Posterior cingulate gyrus (tissue), 11 donors: ENCODE measurements around the gene CCDC159.
A peak's percentile ranks its signal among the peaks of the same experiment; 100 is the strongest.
"Not testable (repeated sequence)": the region's sequence is repeated elsewhere in the genome, so short reads cannot be mapped to it uniquely, and the experiment has no call there.

Experiments
- DNase-seq, 10 donors: peaks; one replicate each; pipeline versions ENCODE4 v3.0.0 to v3.0.0-alpha.2; 2020 to 2021; ENCODE audit warnings: mixed read lengths in 3 of 10
- intact Hi-C: fragments of 100-400 bp; cut with DNase I; formaldehyde crosslinking; loops from one replicate; pipeline ENCODE4 v1.15.1; 2023

The CCDC159 gene

DNA sequence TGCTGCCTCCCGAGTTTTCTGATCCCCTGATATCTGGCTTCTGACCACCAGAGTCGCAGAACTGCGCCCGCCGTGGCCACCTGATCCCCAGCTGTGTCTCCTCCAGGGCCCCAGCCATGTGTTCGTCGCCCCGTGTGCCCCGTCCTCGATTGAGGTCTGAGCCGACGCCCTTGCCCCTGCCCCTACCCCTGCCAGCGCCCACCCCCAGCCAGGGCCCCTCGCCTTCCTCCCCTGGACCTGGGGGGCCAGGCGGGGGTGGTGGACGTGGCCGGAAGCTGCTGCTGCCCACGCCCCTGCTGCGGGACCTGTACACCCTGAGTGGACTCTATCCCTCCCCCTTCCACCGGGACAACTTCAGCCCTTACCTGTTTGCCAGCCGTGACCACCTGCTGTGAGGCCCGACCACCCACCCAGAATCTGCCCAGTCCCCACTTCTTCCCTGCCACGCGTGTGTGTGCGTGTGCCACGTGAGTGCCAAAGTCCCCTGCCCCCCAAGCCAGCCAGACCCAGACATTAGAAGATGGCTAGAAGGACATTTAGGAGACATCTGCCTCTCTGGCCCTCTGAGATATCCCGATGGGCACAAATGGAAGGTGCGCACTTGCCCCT, 18.1 kb downstream of the CCDC159 start:
- intact Hi-C loops: no loop called here

DNA sequence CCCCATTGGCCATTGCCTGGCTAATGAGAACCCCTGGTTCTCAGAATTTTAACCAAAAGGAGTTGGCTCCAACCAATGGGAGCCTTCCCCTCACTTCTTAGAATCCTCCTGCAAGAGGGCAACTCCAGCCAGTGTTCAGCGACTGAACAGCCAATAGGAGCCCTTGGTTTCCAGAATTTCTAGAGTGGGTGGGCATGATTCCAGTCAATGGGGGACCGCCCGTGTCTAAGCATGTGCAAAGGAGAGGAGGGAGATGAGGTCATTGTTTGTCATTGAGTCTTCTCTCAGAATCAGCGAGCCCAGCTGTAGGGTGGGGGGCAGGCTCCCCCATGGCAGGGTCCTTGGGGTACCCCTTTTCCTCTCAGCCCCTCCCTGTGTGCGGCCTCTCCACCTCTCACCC, 18.6 kb downstream of the CCDC159 start:
- peak in 2 of 10 donors; percentile 31 to 48 for DNase-seq
- intact Hi-C loops: no loop called here

More for the DNA sequence above, 18.1 kb downstream of the CCDC159 start:
- DNase-seq: no peak

DNA sequence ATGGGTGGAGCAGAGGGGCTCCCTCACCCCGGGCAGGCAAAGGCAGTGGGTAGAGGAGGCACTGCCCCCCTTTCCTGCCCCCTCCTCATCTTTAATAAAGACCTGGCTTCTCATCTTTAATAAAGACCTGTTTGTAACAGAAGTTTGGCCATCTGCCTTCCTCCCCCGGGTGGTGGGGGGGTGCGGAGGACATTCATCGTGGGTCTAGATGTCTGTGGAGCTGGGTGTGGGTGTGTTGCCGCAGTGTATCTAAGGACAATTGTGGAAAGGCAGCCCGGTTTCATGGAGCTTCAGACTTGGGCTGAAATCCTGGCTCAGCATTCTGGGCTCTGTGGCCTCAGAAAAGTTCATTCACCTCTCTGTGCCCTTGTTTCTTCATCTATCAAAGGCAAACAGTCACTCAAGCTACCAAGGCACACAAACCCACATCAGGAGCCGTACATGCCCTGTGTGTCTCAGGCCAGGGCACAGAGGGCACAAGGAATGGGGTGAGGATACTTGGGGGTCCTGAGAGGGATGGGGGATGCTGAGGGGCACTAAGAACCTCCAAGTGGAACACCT, 19.3 kb downstream of the CCDC159 start:
- intact Hi-C loops: no loop called here
- peak in 1 of 10 donors; percentile 88 for DNase-seq

DNA sequence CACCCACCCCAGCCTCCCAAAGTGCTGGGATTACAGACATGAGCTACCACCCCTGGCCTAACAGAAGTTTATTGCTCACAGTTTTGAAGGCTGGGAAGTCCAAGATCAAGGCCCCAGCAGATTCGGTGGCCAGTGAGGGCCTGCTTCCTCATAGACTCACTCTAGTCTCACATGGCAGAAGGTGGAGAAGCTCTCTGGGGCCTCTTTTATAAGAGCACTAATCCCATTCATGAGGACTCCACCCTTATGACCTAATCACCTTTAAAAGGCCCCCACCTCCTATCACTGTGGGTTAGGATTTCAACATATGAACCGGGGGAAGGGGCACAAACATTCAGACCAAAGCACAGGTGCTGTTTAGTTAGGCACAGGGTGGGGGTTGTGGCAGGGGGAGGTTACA, 21.2 kb downstream of the CCDC159 start:
- DNase-seq: no peak
- intact Hi-C loops: no loop called here

DNA sequence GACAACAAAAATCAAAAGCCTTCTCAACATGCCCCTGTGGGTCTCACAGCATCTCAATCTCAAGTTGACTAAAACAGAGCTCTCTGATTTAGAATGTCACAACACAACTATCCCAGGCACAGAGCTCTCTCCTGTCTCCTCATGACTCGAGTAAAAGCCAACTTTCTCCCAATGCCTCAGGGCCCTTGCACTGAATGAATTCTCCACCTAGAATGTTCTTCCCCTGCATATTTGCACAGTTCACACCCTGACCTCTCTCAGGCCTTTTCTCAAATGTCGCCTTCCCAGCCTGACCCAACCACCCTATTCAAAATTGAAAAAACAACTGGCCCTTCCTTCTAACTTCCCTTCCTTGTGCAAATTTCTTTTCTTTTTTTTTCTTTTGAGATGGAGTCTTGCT, 24.4 kb downstream of the CCDC159 start:
- intact Hi-C loops: no loop called here
- no peak for DNase-seq

DNA sequence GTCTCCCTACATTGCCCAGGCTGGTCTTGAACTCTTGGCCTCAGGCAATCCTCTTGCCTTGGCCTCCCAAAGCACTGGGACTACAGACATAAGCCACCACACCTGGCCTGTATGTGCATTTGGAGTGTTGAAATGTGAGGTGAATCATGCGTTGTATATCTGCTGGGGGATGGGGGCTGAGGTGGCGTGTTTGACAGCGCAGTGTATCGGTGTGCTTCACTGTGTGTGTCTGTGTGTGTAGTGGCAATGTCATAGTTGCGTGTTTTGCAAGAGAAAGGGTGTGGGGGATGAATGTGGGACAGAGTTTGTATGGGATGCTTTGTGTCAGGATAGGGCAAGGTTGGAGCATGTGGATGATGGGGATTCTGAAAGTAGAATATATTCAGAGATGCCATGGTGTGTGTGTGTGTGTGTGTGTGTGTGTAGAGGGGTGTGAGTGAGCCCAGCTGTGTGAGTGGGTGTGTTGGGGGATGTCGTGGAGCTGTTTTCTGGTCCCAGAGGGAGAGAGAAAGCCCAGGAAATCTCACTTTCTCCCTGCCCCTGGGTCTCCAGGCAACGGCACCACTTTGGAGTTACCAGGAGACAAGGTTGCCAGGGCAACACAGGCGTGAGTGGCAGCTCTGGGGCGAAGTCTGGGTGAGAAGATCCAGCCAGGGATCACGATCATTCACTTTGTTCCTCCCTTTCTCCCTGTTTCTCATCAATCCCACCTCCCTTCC, 27.0 kb downstream of the CCDC159 start:
- DNase-seq: peak; percentile 44 to 97 (median 79)
- intact Hi-C loops: no loop called here

DNA sequence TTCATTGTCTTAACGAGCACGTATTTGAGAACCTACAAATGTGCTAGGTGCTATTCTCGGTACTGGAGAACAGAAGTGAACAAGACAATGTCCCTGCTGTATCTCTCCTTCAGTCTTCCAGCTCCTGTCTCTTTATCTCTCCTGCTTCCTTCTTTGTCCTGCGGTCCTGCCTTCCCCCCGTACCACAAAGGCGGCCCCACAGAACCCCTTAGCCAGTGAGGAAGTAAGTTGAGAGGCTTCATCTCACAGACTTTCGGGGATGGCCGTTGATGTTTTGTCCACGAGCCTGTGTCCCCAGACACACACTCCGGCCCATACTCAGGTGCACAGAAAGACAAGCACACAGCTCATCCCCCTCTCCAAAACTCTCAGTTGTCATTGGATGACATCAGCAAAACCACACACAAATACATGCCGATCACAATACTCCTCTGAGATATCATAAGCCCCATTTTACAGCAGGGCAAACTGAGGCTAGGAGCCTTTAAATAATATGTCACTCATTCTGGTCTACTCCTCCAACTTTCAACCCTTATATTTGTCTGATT, 27.6 kb downstream of the CCDC159 start:
- intact Hi-C loops: no loop called here
- DNase-seq: no peak

DNA sequence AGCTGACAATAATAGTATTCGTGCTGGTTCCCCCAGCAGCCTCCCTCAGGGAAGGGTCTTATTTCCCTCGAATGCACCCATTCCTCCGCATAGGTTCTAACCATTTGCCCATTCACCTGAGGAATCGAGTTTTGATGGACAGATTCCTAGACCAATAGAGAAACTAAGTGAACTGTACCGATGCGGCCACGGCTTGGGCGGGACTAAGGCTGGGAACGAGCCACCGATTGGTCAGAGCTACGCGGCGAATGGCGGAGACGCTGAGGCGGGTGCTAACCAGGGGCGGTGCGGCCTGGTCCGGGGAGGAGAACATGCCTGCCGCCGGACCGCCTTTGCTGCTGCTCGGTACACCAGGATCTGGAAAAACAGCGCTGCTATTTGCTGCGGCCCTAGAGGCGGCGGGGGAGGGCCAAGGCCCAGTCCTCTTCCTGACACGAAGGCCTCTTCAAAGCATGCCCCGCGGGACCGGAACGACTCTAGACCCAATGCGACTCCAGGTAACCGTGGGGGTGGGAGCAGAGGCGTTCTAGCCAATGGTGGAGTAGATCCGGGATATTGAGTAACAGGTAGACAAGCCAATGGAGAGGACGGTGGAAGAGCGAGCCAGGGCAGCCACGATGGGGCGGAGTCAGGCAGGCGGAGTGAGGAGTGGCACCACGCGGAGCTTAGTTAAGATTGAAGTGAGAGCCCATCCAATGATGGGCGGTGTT, 28.3 kb downstream of the CCDC159 start, which contains the start of gene SWSAP1:
SWSAP1 (plus strand) TSS at position 234 of the 710 bp plus-strand sequence; CDS start at position 249, 15 bp downstream.
- intact Hi-C loops: no loop called here
- peak; percentile 95 to 100 (median 98) for DNase-seq

DNA sequence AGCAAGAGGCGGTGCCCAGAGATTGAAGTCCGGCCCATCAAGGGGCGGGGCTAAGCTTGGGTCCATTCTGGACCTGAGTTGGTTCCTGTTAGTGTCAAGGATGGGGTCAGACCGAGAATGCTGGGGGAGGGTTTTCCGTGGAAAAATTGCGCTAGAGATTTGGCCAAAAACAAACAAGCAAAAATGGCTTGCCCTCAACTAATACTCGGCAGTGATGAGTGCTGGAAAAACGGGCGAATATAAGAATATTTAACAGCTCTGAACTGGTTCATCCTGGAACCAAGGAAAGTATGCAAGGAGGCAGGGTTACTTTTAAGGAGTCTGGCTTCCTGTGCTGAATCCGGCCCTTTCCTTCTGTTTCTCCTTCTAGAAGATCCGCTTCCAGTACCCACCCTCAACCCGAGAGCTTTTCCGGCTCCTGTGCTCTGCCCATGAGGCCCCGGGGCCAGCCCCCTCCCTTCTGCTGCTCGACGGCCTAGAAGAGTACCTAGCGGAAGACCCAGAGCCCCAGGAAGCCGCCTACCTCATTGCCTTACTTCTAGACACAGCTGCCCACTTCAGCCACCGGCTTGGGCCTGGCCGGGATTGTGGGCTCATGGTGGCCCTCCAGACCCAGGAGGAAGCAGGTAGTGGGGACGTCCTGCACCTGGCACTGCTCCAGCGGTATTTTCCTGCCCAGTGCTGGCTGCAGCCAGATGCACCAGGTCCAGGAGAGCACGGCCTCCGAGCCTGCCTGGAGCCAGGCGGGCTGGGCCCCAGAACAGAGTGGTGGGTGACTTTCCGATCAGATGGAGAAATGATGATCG, 29.0 kb downstream of the CCDC159 start:
- intact Hi-C loops: no loop called here
- DNase-seq: peak in 2 of 10 donors; percentile 7 to 22

DNA sequence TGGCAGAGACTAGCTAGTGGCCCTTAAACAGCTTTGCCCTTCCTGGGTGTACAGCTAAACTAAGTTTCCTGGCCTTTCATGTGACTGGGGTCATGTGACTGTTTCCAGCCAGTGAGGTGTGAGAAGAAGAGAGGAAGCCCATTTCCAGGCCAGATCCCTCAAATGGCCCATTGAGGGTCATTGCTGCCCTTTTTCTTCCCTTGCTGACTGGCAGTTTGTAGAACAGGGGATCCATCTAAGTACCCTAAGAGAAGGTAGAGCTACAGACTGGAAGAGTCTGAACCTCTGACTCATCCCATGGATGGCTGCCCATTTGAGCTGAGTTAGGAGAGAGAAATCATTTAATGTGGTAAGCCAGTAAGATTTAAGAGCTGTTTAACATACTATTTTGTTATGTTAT, 30.9 kb downstream of the CCDC159 start:
- intact Hi-C loops: no loop called here
- peak in 2 of 10 donors; percentile 20 to 37 for DNase-seq

DNA sequence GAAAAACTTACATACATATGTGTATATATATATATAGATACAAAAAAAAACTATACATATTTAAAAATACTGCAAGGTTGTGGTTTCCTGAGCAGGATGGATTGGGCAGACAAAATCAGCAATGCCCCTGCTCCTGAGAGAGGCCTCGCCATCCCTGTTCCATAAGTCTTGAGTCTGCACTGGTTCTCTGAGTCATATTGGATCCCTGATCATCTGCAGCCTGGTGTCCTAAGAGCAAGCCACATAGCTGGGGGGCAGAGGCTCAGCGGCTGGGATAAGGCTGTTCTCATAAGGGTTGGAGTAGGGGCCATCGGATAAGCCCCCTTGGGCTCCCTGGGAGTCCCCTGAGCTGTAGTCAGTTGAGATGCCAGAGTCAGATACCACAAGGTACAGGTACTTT, 31.4 kb downstream of the CCDC159 start:
- no peak for DNase-seq

DNA sequence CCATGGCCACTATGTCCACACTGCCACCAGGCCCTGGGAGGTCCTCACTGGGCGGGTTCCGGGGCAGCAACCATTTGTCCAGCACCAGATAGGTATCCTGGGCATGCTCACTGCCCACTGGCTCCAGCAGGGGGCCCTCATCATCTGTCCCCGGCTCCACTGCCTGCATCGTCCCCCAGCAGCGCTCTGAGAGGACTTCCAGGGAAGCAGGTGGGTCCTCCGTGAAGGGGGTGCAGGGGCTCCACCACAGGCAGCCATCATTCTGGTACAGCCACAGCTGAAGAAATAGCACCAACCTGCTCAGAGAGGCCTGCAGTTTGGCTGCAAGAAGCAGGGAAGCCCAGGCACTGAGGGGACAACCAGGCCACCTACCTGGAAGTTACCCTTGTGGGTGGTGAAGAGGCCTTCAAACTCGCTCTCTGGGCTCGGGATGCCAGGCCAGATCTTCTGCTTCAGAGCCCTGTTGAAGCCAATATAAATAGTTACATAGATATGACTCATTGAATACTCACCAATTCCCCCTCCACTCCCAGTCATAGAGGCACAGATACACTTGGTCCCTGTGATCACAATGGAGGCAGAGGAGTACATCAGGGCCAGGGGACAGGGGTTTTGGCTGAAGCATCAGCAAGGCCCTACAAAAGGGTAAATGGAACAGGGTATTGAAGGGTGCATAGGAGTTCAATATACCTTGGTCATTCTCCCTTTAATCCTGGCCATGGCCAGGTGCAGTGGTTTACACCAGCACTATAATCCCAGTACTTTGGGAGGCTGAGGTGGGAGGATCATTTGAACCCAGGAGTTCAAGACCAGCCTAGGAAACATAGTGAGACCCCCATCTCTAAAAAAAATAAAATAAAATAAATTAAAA, 32.2 kb downstream of the CCDC159 start:
- intact Hi-C loops: no loop called here
- DNase-seq: peak in 9 of 10 donors; percentile 60 to 94 (median 64)

More for the DNA sequence above, 31.4 kb downstream of the CCDC159 start:
- intact Hi-C loops: no loop called here

DNA sequence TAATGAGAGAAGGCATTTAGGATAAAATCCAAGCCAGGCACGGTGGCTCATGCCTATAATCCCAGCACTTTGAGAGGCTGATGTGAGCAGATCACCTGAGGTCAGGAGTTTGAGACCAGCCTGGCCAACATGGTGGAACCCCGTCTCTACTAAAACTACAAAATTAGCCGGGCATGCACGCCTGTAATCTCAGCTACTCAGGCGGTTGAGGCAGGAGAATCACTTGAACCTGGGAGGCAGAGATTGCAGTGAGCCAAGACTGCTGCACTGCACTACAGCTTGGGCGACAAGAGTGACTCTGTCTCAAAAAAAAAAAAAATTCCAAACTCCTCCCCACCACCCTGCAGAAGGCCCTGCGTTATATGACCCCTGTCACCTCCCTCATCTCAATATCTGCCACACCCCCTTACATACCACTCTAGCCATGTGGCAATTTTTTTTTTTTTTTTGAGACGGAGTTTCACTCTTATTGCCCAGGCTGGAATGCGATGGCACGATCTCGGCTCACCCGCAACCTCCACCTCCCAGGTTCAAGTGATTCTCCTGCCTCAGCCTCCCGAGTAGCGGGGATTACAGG, 33.0 kb downstream of the CCDC159 start:
- DNase-seq, intact Hi-C loops: not testable (repeated sequence)

DNA sequence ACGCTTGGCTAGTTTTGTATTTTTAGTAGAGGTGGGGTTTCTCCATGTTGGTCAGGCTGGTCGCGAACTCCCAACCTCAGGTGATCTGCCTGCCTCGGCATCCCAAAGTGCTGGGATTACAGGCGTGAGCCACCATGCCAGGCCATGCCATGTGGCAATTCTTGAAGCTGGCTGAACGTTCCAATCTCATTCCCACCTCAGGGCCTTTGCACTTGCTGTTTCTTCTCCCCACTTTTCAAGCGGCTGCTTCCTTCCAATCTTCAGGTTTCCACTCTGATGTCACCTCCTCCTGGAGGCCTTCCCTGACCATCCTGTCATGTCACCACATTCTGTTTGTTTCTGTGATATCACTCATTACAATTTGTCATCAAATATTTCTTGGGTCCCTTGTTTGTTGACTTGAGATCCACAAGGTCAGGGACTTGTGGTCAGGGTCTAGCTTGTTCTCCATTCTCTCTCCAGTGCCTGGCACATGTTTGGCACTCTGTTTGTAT, 33.6 kb downstream of the CCDC159 start:
- no peak for DNase-seq
- intact Hi-C loops: loop anchor here (2.0 to 5.0 kb wide), 4 partner anchors 52 to 103 kb away; no protein-coding TSS in a partner anchor

DNA sequence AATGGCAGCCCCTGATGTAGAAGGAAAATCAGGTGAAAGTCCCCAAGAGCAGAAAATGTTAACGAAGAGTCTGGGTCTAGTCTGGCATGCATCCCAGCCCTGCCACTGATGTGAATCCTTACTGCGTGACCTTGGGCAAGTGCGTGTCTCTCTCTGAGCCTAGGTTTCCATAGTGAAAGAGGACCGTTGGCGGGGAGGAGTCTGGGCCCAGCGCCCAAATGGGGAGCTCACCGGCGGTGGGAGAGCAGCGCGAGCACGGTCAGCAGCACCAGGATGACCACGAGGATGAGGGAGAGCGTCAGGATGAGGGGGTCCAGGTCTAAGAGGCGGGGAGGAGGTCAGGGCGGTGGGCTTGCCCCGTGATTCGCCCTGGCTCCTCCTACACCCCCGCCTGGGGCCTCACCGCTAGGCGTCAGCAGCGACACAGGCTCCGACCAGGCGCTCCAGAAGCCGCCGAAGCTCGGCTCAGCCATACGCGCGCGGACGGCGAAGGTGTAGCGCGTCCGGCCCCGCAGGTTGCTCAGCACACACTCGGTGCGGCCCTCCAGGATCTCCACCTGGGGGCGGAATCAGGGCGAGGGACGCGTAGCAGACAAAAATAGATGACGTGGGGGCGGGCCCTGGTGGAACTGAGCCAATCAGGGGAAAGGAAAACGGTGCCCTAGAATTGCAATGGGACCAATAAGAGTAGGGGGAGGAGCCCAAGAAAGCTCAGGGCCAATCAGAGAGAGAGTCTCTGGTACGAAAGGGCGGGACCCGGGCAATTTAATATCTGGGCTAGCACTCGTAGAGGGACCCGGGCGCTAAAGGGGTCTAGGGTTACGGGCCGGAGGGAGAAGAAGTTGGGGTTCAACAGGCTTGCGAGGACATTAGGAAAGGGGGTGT, 34.6 kb downstream of the CCDC159 start:
- intact Hi-C loops: loop anchor here (2.0 to 5.0 kb wide), 4 partner anchors 51 to 102 kb away; no protein-coding TSS in a partner anchor
- peak; percentile 88 to 99 (median 94) for DNase-seq

DNA sequence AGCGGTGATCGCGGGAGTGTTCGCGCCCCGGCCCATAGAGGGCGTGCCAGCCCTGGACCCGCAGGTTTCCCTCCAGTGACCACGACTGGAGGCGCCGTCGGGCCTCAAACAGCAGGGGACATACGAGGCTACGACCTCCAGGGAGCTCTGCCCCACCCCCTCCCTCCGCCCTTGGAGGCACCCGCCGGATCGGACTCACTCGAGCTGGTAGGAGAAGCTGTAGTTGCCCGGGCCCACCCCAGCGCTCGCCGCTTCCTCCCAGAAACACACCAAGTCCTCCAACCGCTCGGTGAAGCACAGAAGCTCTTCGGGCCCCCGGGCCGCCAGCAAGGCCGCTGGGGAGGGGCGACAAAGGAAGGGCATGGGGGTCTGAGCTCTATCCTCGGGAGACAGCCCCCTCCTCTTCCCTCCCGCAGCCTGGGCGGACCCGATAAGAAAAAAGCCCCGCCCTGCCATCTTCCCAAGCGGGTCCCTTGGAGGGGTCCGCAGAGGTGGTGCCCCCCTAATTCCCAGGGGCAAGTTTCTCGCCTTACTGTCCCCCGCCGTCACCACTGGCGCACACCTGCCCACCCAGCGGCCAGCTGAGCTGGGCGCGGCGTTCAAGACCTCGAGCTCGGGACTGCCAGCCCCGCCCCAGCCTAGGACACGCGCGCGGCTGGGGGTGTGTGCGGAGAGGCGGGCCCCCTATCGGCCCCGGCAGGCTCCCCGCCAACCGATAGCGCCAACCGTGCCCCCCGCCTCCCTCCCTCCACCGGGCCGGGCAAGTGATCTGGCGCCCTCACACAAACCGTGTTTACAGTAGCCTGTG, 36.8 kb downstream of the CCDC159 start:
- intact Hi-C loops: loop anchor here (5.0 kb wide), 2 partner anchors 49 to 64 kb away; no protein-coding TSS in a partner anchor

More for the DNA sequence above, 36.8 kb downstream of the CCDC159 start:
- DNase-seq: peak in 1 of 10 donors; percentile 29
